H9 (cell line): Measurements from ENCODE around the gene E2F1. TPM values are rescaled to one million over a fixed set of nuclear protein-coding genes. Genes with fewer than 3 reads are reported as not detected.

Experiments used
- DNase-seq: peaks from one replicate; pipeline ENCODE4 v3.0.0-alpha.2; 2017
- H2AFZ ChIP-seq: one replicate; pipeline ENCODE4 v1.6.1; 2013; ENCODE audit warnings: mild to moderate bottlenecking, low read length, control low read depth, moderate library complexity
- H2AK5ac ChIP-seq: 2 replicates; pipeline ENCODE4 v1.6.1; 2013; ENCODE audit warnings: low read length, control low read depth, mixed read lengths; ENCODE audit not compliant: insufficient read length
- H2BK120ac ChIP-seq: one replicate; pipeline ENCODE4 v1.6.1; 2013; ENCODE audit warnings: low read depth, mild to moderate bottlenecking, low read length, control low read depth, inconsistent platforms; ENCODE audit not compliant: poor library complexity, severe bottlenecking
- H2BK12ac ChIP-seq: 2 replicates; pipeline ENCODE4 v1.6.1; 2013; ENCODE audit warnings: low read length, control low read depth, mixed read lengths, low read depth; ENCODE audit not compliant: insufficient read length
- H2BK15ac ChIP-seq: 2 replicates; pipeline ENCODE4 v1.6.1; 2013; ENCODE audit warnings: low read depth, low read length, control low read depth
- H2BK20ac ChIP-seq: one replicate; pipeline ENCODE4 v1.6.1; 2013; ENCODE audit warnings: low read depth, mild to moderate bottlenecking, low read length, control low read depth, inconsistent platforms; ENCODE audit not compliant: poor library complexity, severe bottlenecking
- H2BK5ac ChIP-seq: 2 replicates; pipeline ENCODE4 v1.6.1; 2013; ENCODE audit warnings: low read length, control low read depth, mixed read lengths; ENCODE audit not compliant: insufficient read length
- H3K14ac ChIP-seq: 2 replicates; pipeline ENCODE4 v1.6.1; 2013; ENCODE audit warnings: low read length, control low read depth; ENCODE audit not compliant: insufficient read depth
- H3K18ac ChIP-seq: 2 replicates; pipeline ENCODE4 v1.6.1; 2013; ENCODE audit warnings: low read depth, mild to moderate bottlenecking, mixed read lengths, low read length, control low read depth; ENCODE audit not compliant: insufficient read length
- H3K23ac ChIP-seq: 2 replicates; pipeline ENCODE4 v1.6.1; 2013; ENCODE audit warnings: low read length, control low read depth, mixed read lengths, low read depth; ENCODE audit not compliant: insufficient read length
- H3K23me2 ChIP-seq: 2 replicates; pipeline ENCODE4 v1.6.1; 2013; ENCODE audit warnings: low read depth, mild to moderate bottlenecking, mixed read lengths, low read length, control low read depth; ENCODE audit not compliant: insufficient read length, poor library complexity, severe bottlenecking
- H3K27ac ChIP-seq: 2 replicates; pipeline ENCODE4 v1.5.1; 2013; ENCODE audit warnings: low read length, control low read depth, mixed read lengths, low read depth; ENCODE audit not compliant: insufficient read length
- H3K27me3 ChIP-seq: 2 replicates; pipeline ENCODE4 v1.6.1; 2013; ENCODE audit warnings: low read length, control low read depth, inconsistent platforms; ENCODE audit not compliant: insufficient read depth
- H3K4ac ChIP-seq: 2 replicates; pipeline ENCODE4 v1.6.1; 2013; ENCODE audit warnings: low read depth, mild to moderate bottlenecking, control low read depth, inconsistent platforms, low read length, moderate library complexity
- H3K4me1 ChIP-seq: 2 replicates; pipeline ENCODE4 v1.6.1; 2013; ENCODE audit warnings: low read length, control low read depth, inconsistent platforms; ENCODE audit not compliant: insufficient read depth
- H3K4me2 ChIP-seq: 2 replicates; pipeline ENCODE4 v1.6.1; 2013; ENCODE audit warnings: low read length, control low read depth, mixed read lengths; ENCODE audit not compliant: insufficient read length, insufficient read depth
- H3K56ac ChIP-seq: 2 replicates; pipeline ENCODE4 v1.6.1; 2013; ENCODE audit warnings: low read depth, mild to moderate bottlenecking, mixed read lengths, low read length, control low read depth; ENCODE audit not compliant: insufficient read length
- H3K79me1 ChIP-seq: 2 replicates; pipeline ENCODE4 v1.6.1; 2013; ENCODE audit warnings: low read depth, mild to moderate bottlenecking, moderate library complexity, low read length, control low read depth, inconsistent platforms; ENCODE audit not compliant: insufficient read depth, poor library complexity, severe bottlenecking
- H3K79me2 ChIP-seq: 2 replicates; pipeline ENCODE4 v1.6.1; 2013; ENCODE audit warnings: low read length, control low read depth, inconsistent platforms; ENCODE audit not compliant: insufficient read depth
- H3K9ac ChIP-seq: 2 replicates; pipeline ENCODE4 v1.6.1; 2013; ENCODE audit warnings: low read length, control low read depth, mixed read lengths; ENCODE audit not compliant: insufficient read length; ENCODE audit errors: extremely low read depth
- H3K9me3 ChIP-seq: one replicate; pipeline ENCODE4 v1.6.1; 2013; ENCODE audit warnings: low read depth, low read length, inconsistent platforms; ENCODE audit not compliant: control insufficient read depth
- H3T11ph ChIP-seq: one replicate; pipeline ENCODE4 v1.6.1; 2013; ENCODE audit warnings: mild to moderate bottlenecking, low read length, control low read depth, inconsistent platforms
- H4K20me1 ChIP-seq: one replicate; pipeline ENCODE4 v1.6.1; 2013; ENCODE audit not compliant: control insufficient read depth, insufficient read length, insufficient read depth
- H4K5ac ChIP-seq: 2 replicates; pipeline ENCODE4 v1.6.1; 2013; ENCODE audit warnings: low read depth, mild to moderate bottlenecking, mixed read lengths, low read length, control low read depth; ENCODE audit not compliant: insufficient read length
- H4K8ac ChIP-seq: replicated peaks from 2 replicates; pipeline ENCODE4 v1.6.1; 2013; ENCODE audit warnings: low read length, control low read depth, mixed read lengths, low read depth; ENCODE audit not compliant: insufficient read length
- H4K91ac ChIP-seq: 2 replicates; pipeline ENCODE4 v1.6.1; 2013; ENCODE audit warnings: low read depth, mild to moderate bottlenecking, moderate library complexity, mixed read lengths, low read length, control low read depth; ENCODE audit not compliant: insufficient read length
- H3K27ac Mint-ChIP-seq, 3 experiments: 2 replicates in 2 of 3; 3 replicates in 1 of 3; pipeline ENCODE4 v1.8.0; 2020 to 2021; ENCODE audit warnings: mixed read lengths in 3 of 3, mild to moderate bottlenecking in 1 of 3, moderate library complexity in 1 of 3
- H3K27me3 Mint-ChIP-seq: 2 replicates; pipeline ENCODE4 v1.8.0; 2021; ENCODE audit warnings: low read depth, mild to moderate bottlenecking, moderate library complexity, mixed read lengths
- H3K36me3 Mint-ChIP-seq, 3 experiments: 2 replicates in 2 of 3; 3 replicates in 1 of 3; pipeline ENCODE4 v1.8.0; 2020 to 2021; ENCODE audit warnings: low read depth in 3 of 3, mixed read lengths in 3 of 3; ENCODE audit not compliant: insufficient read depth in 1 of 3
- H3K4me1 Mint-ChIP-seq, 2 experiments: 2 replicates each; pipeline ENCODE4 v1.8.0; 2020; ENCODE audit warnings: mixed read lengths in 2 of 2
- H3K4me3 Mint-ChIP-seq, 2 experiments: 2 replicates in 1 of 2; 3 replicates in 1 of 2; pipeline ENCODE4 v1.8.0; 2020 to 2021; ENCODE audit warnings: mild to moderate bottlenecking in 2 of 2, mixed read lengths in 2 of 2, moderate library complexity in 1 of 2
- H3K9me3 Mint-ChIP-seq, 2 experiments: 2 replicates in 1 of 2; 3 replicates in 1 of 2; pipeline ENCODE4 v1.8.0; 2020; ENCODE audit warnings: mild to moderate bottlenecking in 2 of 2, mixed read lengths in 2 of 2, moderate library complexity in 1 of 2
- CTCF ChIP-seq: fragments of 200-600 bp; sonication (generic); conservative IDR thresholded peaks from 3 replicates; pipeline ENCODE4 v1.8.0; 2021; ENCODE audit warnings: antibody characterized with exemption, mild to moderate bottlenecking
- WGBS: extraction: QIAGEN DNeasy Blood & Tissue Kit; methylation state at CpG from one replicate; pipeline ENCODE4 v1.1.7; 2013; ENCODE audit warnings: missing lambda C conversion rate, low lambda C conversion rate, mixed read lengths; ENCODE audit not compliant: insufficient read length; ENCODE audit errors: extremely low coverage; 5-methylcytosine and 5-hydroxymethylcytosine counted together
- total RNA-seq: library from RNA; stranded (reverse); gene quantifications from 2 replicates; pipeline ENCODE4 v1.2.1, GENCODE V29; 2021

E2F1 gene
- total RNA-seq, 1 experiment from 2014 or later, result 58.7 TPM

DNA sequence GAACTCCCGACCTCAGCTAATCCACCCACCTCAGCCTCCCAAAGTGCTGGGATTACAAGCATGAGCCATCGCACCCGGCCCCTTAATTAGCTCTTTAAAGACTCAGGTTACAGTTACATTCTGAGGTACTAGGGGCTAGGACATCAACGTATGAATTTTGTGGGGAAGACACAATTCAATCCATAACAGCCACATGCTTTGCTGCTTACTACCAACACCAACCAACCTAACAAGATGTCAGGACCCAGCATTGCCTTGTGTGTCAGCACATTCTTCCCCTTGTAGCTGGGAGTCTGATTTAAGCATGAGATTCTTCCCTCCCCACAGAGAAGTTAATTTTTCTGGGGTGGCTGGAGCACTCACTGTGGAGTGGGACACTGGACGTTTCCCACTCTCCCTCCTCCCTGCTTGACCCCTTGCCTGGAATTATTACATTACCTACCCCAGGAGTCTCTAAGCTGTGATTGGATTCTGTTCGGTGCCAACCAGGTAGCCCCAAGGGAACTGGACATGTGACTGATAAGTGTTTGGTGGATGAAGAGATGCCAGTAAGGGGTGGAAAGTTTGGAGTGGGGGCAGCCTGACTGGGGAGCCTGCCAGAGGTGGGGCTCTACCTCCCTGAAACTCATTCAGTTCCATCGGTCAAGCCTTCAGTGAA, 39.6 kb upstream of the E2F1 start:
- Histone ChIP-seq H3K4me1 (no peaks in the 10 kb centered on the region), H3K4ac (no peak overlapping the region), H2BK5ac (no peak overlapping the region), H4K8ac (no peak overlapping the region), H3K56ac (no peak overlapping the region), H3K18ac (no peak overlapping the region), H2BK15ac (no peak overlapping the region), H3T11ph (no peak overlapping the region), H3K79me2 (no peaks in the 10 kb centered on the region), H2AFZ (no peak overlapping the region), H3K23ac (no peak overlapping the region), H3K23me2 (no peaks in the 10 kb centered on the region), H4K5ac (no peak overlapping the region), H3K4me2 (no peak overlapping the region), H2BK20ac (no peak overlapping the region), H2AK5ac (no peak overlapping the region), H3K9me3 (no peaks in the 10 kb centered on the region), H3K79me1 (no peaks in the 10 kb centered on the region), H4K20me1 (no peaks in the 10 kb centered on the region), H2BK120ac (no peak overlapping the region), H3K14ac (no peak overlapping the region), H3K9ac (no peak overlapping the region), H3K27me3 (no peaks in the 10 kb centered on the region), H4K91ac (no peak overlapping the region), H2BK12ac (no peak overlapping the region), H3K27ac (no peak overlapping the region)
- Mint-ChIP-seq H3K27ac (peak overlapping the region in 1 of 3 experiments; percentile 29; a peak in 1 of 7 replicates), H3K4me3 (no peak overlapping the region), H3K27me3 (peaks cover 8% of the 10 kb centered on the region), H3K9me3 (no peaks in the 10 kb centered on the region; a peak in 1 of 5 replicates), H3K36me3 (no peaks in the 10 kb centered on the region), H3K4me1 (no peaks in the 10 kb centered on the region)
- no peak for TF ChIP-seq CTCF
- DNase-seq, result no peak
- no CpG with 5 or more reads among the region's 7 CpGs for WGBS
